ENCODE results near the gene KLHL7.
"Not testable (repeated sequence)": the region's sequence is repeated elsewhere in the genome, so short reads cannot be mapped to it uniquely, and the experiment has no call there.

KLHL7 gene

GRCh38 chr7:23109470-23109869, 3.9 kb downstream of the KLHL7 start:
- DNase-seq: no peak

DNA sequence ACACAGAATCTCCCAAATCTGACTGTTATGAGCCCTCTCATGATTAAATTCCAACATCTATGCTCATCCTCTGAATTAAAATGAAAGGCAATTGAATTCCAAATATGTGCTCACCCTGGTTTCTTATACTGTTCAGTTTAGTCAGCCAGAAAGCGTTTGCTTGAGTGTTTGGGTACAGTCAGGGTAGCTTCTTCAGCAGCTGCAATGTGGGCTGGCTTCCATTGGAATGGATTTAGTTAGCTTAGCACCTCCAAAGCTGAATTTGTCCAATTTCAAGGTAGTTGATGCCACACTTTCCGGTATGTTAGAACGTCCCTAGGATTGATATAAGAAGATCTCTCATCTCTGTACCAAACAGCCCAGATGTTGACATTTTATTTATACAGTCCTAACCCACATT, 9.3 kb downstream of the KLHL7 start:
- DNase-seq: no peak

GRCh38 chr7:23115991-23116390, 10.4 kb downstream of the KLHL7 start:
- no peak for DNase-seq

- no peak for DNase-seq
These were observed 12.3 kb downstream of the KLHL7 start for GRCh38 chr7:23117841-23118240.

DNA sequence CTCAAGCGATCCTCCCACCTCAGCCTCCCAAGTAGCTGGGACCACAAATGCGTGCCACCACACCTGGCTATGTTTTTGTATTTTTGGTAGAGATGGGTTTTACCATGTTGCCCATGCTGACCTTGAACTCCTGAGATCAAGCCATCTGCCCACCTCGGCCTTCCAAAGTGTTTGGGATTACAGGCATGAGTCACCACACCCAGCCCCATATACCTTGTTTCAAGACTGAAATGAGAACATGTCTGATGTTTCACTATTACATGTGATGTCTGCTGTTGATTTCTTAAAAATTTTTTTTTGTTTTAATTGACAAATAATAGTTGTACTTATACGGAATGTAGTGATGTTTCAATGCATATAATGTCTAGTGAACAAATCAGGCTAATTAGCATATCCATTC, 14.5 kb downstream of the KLHL7 start:
- no peak for DNase-seq

GRCh38 chr7:23121165-23121564, 15.6 kb downstream of the KLHL7 start:
- no peak for DNase-seq

DNA sequence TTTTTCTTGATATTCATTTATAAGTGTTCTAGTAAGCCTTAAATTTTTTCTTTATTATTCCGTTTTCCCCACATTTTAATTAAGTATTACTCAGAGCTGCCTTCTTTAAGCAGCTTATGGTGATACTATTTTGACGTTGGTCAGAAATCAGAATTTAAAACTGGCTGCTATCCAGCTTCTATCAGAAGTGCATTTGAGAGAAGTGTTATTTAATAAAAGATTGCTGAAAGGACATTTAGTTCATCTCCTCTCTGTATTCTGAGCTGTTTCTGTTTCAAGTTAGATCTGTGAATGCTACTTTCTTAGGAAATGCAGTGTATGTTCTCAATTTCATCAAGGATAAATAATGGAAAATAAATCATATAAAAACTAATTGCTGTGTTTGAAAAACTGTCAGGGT, 17.4 kb downstream of the KLHL7 start:
- no peak for DNase-seq

DNA sequence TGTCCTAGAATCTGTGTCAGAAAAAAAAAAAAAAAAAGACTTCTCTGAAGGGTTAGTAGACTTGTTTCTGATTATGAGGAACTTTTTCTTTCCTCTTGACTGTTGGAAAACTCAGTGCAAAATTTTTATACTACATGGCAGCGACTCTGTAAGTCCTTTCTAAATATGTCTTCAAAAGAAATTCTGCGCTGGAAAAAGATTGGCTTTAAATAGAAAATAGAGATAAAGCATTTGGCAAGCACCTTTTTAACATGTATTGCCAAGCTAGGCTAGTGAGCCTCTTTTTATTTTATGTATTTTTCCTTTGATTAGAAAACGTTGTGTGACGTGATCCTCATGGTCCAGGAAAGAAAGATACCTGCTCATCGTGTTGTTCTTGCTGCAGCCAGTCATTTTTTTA, 17.9 kb downstream of the KLHL7 start:
- no peak for DNase-seq

DNA sequence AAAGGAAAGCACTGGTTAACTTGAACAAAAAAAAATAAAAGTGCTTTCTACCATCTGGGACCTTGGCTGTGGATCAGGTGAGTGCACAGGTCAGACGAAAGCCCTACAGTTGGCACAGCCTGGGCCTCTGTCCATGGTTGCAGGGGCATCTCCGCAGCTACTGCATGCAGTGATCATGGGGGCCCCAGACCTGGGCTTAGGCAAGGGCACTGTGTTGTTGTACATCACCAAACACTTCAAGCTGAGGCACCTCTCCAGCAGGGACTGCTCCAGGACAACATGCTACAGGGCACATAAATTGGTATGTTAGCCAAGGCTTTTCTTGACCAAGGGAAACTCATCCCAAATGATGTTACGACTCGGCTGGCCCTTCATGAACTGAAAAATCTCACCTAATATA, 23.5 kb downstream of the KLHL7 start:
- DNase-seq: no peak

- not testable (repeated sequence) for DNase-seq
These were observed 26.2 kb downstream of the KLHL7 start for GRCh38 chr7:23131799-23132198.

- no peak for DNase-seq
These were observed 28.2 kb downstream of the KLHL7 start for GRCh38 chr7:23133797-23134196.

DNA sequence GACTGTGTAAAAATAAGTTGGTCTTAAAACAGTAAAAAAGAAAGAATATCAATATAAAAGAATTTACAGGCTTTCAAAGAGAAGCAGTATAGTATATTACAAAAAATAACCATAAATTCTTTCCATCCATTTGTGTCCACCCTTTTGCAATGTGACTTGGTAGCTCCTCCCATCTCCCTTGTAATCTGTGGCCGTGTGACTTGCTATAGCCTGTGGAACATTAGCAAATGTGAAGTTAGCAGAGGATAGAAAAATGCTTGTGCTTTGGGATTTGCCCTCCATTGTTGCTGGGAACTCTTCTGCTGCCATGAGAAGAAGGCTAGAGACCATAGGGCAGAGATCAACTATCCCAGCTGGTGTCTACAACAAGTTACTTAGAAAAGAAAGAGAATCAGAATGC, 30.2 kb downstream of the KLHL7 start:
- no peak for DNase-seq

DNA sequence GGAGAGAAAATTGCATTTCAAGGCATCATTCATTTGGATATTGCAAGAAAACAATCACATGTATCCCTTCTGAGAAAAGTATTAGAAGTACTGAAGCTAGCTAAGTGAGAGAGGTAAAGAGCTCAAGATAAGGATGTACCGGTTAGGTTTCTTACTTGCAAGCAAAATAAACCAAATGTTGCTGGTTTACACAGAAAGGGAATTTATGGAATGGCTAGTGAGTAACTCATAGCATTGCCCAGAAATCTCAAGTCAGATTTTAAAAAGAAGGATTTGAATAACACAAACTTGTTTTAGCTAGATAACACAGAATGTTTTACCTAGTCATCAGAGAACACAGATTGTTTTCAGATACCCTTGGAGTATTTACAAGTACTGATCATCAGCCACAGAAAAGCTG, 30.6 kb downstream of the KLHL7 start:
- no peak for DNase-seq

- no peak for DNase-seq
These were observed 52.1 kb downstream of the KLHL7 start for GRCh38 chr7:23157679-23158078.

DNA sequence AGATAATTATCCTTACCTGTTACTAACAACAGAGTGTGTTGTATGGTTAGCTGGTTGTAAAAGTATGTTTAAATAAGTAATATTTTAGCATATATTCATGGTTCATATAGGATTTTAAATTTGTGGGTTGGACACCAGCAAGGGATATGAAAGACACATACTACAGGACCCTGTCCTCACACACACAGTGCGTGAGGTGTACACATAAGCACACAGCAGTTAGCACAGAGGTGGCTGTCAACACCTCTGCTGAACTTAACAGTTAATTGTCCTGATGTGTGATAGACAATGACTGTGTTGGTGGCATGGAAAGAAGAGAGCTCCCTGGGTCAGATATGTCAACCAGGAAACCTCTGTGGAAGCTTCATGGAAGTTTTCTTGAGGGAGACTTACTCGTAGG, 53.0 kb downstream of the KLHL7 start:
- no peak for DNase-seq

DNA sequence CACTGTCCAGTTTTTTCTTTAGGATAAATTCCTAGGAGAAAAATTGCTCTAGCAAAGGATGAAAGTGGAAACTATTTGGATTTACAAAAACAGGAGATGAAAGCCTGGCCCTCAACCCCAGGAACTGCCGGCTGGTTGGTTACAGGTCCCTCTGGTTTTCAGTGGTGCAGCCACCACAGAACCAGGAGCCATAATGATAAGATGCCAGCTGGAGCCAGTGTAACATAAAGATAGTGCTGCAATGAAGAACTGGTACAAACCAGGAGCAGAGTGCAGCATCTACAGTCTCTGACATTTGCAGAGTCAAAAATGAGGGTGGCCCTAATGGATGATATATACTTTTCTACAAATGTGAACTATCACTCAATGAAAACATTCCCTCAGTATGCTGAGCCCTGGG, 55.9 kb downstream of the KLHL7 start:
- no peak for DNase-seq

DNA sequence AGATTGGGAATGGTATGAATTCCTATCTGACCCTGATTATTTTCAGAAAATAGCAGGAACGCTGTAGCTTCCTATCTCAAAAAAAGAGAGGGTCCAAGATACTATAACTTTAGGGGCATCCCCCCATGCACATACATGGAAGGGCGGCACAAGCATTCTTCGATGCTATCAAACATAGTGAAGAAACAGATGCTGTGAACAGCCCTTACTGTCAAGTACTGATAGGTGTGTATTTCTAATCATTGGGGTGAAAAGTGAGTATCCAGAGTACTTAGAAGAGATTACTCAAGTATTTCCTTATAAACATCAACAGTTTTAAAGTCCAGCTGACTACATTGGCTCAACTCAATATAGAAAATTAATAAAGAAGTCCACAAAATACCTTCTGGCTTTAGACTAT, 59.3 kb downstream of the KLHL7 start:
- no peak for DNase-seq

- DNase-seq: no peak
These were observed 59.7 kb downstream of the KLHL7 start for GRCh38 chr7:23165316-23165715.

DNA sequence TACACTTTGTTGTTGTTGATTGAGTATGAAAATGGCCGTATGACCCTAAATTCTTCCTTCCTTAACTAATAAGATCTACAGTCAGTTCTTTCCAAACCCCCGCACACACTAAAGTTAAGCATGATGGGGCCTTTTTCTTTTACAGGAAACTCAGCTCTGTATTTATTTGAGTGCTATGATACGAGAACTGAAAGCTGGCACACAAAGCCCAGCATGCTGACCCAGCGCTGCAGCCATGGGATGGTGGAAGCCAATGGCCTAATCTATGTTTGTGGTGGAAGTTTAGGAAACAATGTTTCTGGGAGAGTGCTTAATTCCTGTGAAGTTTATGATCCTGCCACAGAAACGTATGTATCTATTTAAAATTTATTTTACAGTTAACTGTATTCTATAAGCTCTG, 62.1 kb downstream of the KLHL7 start:
- DNase-seq: no peak

DNA sequence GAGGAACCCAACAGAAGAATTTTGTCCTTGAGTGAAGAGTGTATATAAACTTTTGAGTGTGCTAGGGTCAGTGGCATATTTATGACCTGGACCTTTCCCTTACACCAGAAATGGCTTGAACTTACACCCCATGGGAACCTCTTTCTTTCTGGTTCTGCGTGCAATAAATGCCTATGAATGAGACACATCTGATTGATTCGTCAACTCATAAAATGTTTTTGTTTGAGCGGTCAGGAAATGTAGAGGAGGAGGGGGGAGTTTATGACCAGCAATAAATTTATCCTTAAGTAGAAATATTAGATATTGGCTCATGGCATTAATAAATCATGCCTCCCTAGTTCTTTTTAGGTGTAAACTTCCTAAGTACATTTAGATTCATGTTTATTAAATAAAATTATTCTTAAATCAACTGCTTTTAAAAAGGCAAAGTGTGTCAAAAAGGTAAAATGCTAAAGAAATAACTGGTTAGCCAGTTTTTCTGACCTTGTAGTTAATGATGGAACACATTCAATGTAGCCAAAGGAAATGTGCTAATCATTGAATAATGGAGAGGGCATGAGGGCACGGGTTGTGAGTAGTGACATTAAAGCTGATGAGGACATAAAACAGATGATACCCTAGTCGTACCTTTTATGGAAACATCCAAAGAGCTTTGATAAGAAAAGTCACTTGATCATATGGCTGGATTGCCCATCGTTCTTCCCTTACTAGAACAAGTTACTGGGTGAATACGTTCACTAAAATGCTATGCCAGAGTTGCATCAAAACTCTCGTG, 62.7 kb downstream of the KLHL7 start:
- DNase-seq: no peak

- no peak for DNase-seq
These were observed 70.4 kb downstream of the KLHL7 start for GRCh38 chr7:23175938-23176337.

DNA sequence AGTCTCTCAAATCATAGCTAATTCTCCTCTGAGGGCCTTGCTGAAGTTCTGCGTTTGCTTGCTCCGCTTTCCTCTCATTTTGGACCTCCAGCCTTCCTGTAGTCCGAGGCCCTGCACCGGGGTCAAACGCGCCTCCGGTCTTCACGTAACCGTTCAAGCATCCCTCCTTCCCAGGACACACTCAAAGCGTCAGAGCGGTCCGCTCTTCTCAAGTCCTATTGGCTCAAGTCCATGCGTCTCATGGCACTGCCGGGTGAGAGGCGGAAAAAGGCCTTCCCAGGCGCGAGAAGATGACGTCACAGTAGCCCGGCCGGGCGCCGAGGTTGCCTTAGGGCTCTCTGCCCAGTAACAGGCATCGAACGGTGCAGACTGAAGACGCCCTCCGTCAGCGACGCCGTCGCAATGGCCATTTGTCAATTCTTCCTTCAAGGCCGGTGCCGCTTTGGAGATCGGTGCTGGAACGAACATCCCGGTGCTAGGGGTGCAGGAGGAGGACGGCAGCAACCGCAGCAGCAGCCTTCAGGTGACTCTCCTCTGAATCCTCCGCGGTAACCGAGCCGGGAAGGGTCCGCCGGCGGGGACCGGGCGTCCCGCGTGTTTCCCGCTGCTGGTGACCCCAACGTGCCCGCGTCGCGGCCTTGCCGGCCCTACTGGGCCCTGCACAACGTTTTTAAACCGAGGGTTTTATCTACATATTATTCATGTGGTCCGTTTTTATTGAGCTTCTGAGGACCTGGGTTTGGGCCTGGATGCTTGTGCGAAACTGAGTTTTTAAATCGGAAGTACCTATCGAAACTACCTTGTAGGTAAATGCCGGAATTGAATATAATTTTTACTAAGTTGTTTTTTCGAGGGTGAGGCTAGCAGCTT, 76.3 kb downstream of the KLHL7 start, which contains the start of gene NUP42:
Gene NUP42 (plus strand): TSS at position 365 of the 870 bp plus-strand sequence. CDS start 38 bp downstream, at position 403.
- peak; percentile 91 for DNase-seq

DNA sequence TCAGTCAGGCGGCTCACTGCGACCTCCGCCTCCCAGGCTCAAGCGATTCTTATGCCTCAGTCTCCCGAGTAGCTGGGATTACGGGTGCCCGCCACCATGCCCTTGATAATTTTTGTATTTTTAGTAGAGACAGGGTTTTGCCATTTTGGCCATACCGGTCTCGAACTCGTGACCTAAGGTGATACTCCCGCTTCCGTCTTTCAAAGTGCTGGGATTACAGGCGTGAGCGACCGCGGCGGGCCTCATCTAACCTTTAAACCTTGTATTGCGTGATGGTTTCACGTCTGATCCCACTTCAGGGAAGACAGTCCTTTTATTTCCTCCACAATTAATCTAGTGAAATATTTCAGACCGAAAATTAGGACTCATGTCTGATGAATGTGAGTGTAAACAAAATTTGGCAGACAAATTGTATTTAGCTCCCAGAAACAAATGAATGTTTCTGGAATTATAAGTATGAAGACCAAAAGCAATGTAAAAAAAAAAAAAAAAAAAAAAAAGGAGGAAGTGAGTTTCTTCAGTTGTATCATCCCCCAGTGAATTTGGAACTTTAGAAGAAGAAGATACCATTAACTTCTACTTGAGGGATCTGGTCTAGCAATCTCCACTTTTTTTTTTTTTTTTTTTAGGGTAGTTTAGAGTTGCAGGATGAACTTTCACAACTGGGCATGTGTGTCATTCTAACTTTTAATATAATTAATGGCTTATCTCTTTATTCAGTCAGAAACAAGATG, 77.9 kb downstream of the KLHL7 start:
- no peak for DNase-seq

- no peak for DNase-seq
These were observed 78.7 kb downstream of the KLHL7 start for GRCh38 chr7:23184291-23184690.

Measured in stimulated activated CD4-positive, alpha-beta T cell treated with anti-CD3 and anti-CD28 coated beads, Interleukin-12 subunit alpha, Interleukin-12 subunit beta, amount 100 ng/mL, for 4 hours (primary cell).